Uterus (tissue), 4 donors: ENCODE data around the gene IQCH. TPM values are rescaled to one million over a fixed set of nuclear protein-coding genes. Genes with fewer than 3 reads are reported as not detected.
"Not testable (repeated sequence)": the region's sequence is repeated elsewhere in the genome, so short reads cannot be mapped to it uniquely, and the experiment has no call there.

Experiments used
- DNase-seq, 2 donors: peaks; one replicate each; pipeline ENCODE4 v3.0.0-alpha.2; 2019 to 2020
- H3K27ac ChIP-seq, 2 donors: fragments of 200-600 bp; sonication (generic); 1 replicate in 1 of 2; 2 replicates in 1 of 2; pipeline ENCODE4 v1.5.1; 2016 to 2018
- H3K27me3 ChIP-seq, 2 donors: fragments of 200-600 bp; sonication (generic); one replicate each; pipeline ENCODE4 v1.5.1; 2018 to 2019; ENCODE audit warnings: control low read depth in 1 of 2
- H3K36me3 ChIP-seq, 2 donors: fragments of 200-600 bp; sonication (generic); one replicate each; pipeline ENCODE4 v1.5.1; 2019; ENCODE audit warnings: control low read depth in 1 of 2
- H3K4me1 ChIP-seq, 2 donors: fragments of 200-600 bp; sonication (generic); one replicate each; pipeline ENCODE4 v1.5.1; 2018 to 2019; ENCODE audit warnings: control low read depth in 1 of 2
- H3K4me3 ChIP-seq, 2 donors: fragments of 200-600 bp; sonication (generic); 1 replicate in 1 of 2; 2 replicates in 1 of 2; pipeline ENCODE4 v1.5.1; 2018 to 2019; ENCODE audit warnings: mild to moderate bottlenecking in 1 of 2
- H3K9me3 ChIP-seq, 2 donors: fragments of 200-600 bp; sonication (generic); one replicate each; pipeline ENCODE4 v1.5.1; 2019; ENCODE audit warnings: control low read depth in 1 of 2
- CTCF ChIP-seq, 4 experiments: fragments of 200-600 bp in 2 of 4; fragments of 450-650 bp in 2 of 4; sonication (generic) in 2 of 4; IDR thresholded peaks; one replicate each; pipeline ENCODE4 v1.5.1; 2016 to 2019; ENCODE audit warnings: antibody characterized with exemption in 4 of 4, mild to moderate bottlenecking in 2 of 4, moderate library complexity in 1 of 4
- POLR2A ChIP-seq, 2 donors: fragments of 450-650 bp; IDR thresholded peaks; one replicate each; pipeline ENCODE4 v1.6.1; 2016; ENCODE audit warnings: antibody characterized with exemption in 2 of 2, mild to moderate bottlenecking in 1 of 2, moderate library complexity in 1 of 2
- intact Hi-C: fragments of 100-400 bp; cut with DNase I; formaldehyde crosslinking; loops from one replicate; pipeline ENCODE4 v1.15.1; 2023; ENCODE audit warnings: low total_unique reads
- total RNA-seq, 4 donors: library from RNA; depleted of rRNA in 3 of 4; stranded (reverse); fragments of >200 nt in 3 of 4; gene quantifications; one replicate each; pipeline versions ENCODE4 v1.1.0 to v1.2.4, GENCODE V29; 2014 to 2023
- donor health status: DM: yes; HTN: yes; CAD: no.

Gene IQCH
- total RNA-seq, 4 donors from 2014 or later = 0.26 to 3.0 (median 1.7) TPM

GRCh38 chr15:67420137-67420536, 165.6 kb downstream of the IQCH start:
- no peaks in the 10 kb centered on the region for H3K27me3 ChIP-seq
- no peaks in the 10 kb centered on the region for H3K9me3 ChIP-seq
- no peaks in the 10 kb centered on the region for H3K4me1 ChIP-seq
- no peak overlapping the region for H3K4me3 ChIP-seq
- TF ChIP-seq POLR2A (IDR thresholded peaks at IDR 0.05) (no peak), CTCF (IDR thresholded peaks at IDR 0.05) (no peak)
- intact Hi-C loops = no loop called here
- no peak overlapping the region for H3K27ac ChIP-seq
- DNase-seq = no peak
- H3K36me3 ChIP-seq = no peaks in the 10 kb centered on the region

- no peaks in the 10 kb centered on the region for H3K9me3 ChIP-seq
- H3K36me3 ChIP-seq = no peaks in the 10 kb centered on the region
- TF ChIP-seq POLR2A (IDR thresholded peaks at IDR 0.05) (no peak), CTCF (IDR thresholded peaks at IDR 0.05) (no peak)
- H3K27me3 ChIP-seq = no peaks in the 10 kb centered on the region
- no peaks in the 10 kb centered on the region for H3K4me1 ChIP-seq
- intact Hi-C loops = no loop called here
- no peak overlapping the region for H3K27ac ChIP-seq
- H3K4me3 ChIP-seq = no peak overlapping the region
- no peak for DNase-seq
Observed at GRCh38 chr15:67421105-67421504, 166.5 kb downstream of the IQCH start.

- Histone ChIP-seq H3K36me3 (no peaks in the 10 kb centered on the region), H3K4me3 (no peak overlapping the region), H3K9me3 (no peaks in the 10 kb centered on the region), H3K27me3 (no peaks in the 10 kb centered on the region), H3K27ac (no peak overlapping the region), H3K4me1 (no peaks in the 10 kb centered on the region)
- intact Hi-C loops = no loop called here
- TF ChIP-seq POLR2A (IDR thresholded peaks at IDR 0.05) (no peak), CTCF (IDR thresholded peaks at IDR 0.05) (no peak)
- DNase-seq = no peak
Observed at GRCh38 chr15:67422296-67422695, 167.7 kb downstream of the IQCH start.

- H3K27me3 ChIP-seq = no peaks in the 10 kb centered on the region
- peak; percentile 24 to 38 for DNase-seq
- H3K4me1 ChIP-seq = no peaks in the 10 kb centered on the region
- TF ChIP-seq POLR2A (IDR thresholded peaks at IDR 0.05) = no peak
- peak; percentile 36 to 59 (median 52) for TF ChIP-seq CTCF (IDR thresholded peaks at IDR 0.05)
- H3K27ac ChIP-seq = no peak overlapping the region
- intact Hi-C loops = no loop called here
- no peaks in the 10 kb centered on the region for H3K36me3 ChIP-seq
- no peak overlapping the region for H3K4me3 ChIP-seq
- no peaks in the 10 kb centered on the region for H3K9me3 ChIP-seq
Observed at GRCh38 chr15:67433495-67434099, 179.0 kb downstream of the IQCH start.

GRCh38 chr15:67436351-67437250, 182.0 kb downstream of the IQCH start:
- H3K36me3 ChIP-seq, H3K4me3 ChIP-seq, intact Hi-C loops, H3K4me1 ChIP-seq, H3K27ac ChIP-seq, H3K9me3 ChIP-seq, DNase-seq, H3K27me3 ChIP-seq: not testable (repeated sequence)
